Measurements from ENCODE around the gene OPN3. TPM values are rescaled to one million over a fixed set of nuclear protein-coding genes. Genes with fewer than 3 reads are reported as not detected.

Gene OPN3
- total RNA-seq, 1 donor from 2014 or later = 12.5 TPM

- TF ChIP-seq CTCF (IDR thresholded peaks at IDR 0.05; ENCODE audit: partially characterized antibody, unreplicated experiment) = no peak
- H3K9me3 Mint-ChIP-seq (ENCODE audit: unreplicated experiment) = no peaks in the 10 kb centered on the region
- no peak overlapping the region for H3K27ac Mint-ChIP-seq (ENCODE audit: unreplicated experiment)
- H3K36me3 Mint-ChIP-seq (ENCODE audit: unreplicated experiment) = peaks cover 13% of the 10 kb centered on the region
- no peak for DNase-seq
- H3K4me1 Mint-ChIP-seq (ENCODE audit: low read depth, unreplicated experiment) = peaks cover 3% of the 10 kb centered on the region
- H3K27me3 Mint-ChIP-seq (ENCODE audit: unreplicated experiment) = no peaks in the 10 kb centered on the region
- no peak overlapping the region for H3K4me3 Mint-ChIP-seq (ENCODE audit: unreplicated experiment)
Observed at GRCh38 chr1:241632987-241633386, 7.2 kb downstream of the OPN3 start.

GRCh38 chr1:241631674-241632073, 8.5 kb downstream of the OPN3 start:
- no peaks in the 10 kb centered on the region for H3K27me3 Mint-ChIP-seq (ENCODE audit: unreplicated experiment)
- no peaks in the 10 kb centered on the region for H3K4me1 Mint-ChIP-seq (ENCODE audit: low read depth, unreplicated experiment)
- H3K27ac Mint-ChIP-seq (ENCODE audit: unreplicated experiment) = no peak overlapping the region
- no peak for DNase-seq
- peaks cover 13% of the 10 kb centered on the region for H3K36me3 Mint-ChIP-seq (ENCODE audit: unreplicated experiment)
- no peak overlapping the region for H3K4me3 Mint-ChIP-seq (ENCODE audit: unreplicated experiment)
- H3K9me3 Mint-ChIP-seq (ENCODE audit: unreplicated experiment) = no peaks in the 10 kb centered on the region
- no peak for TF ChIP-seq CTCF (IDR thresholded peaks at IDR 0.05; ENCODE audit: partially characterized antibody, unreplicated experiment)

GRCh38 chr1:241630899-241631298, 9.3 kb downstream of the OPN3 start:
- peaks cover 13% of the 10 kb centered on the region for H3K36me3 Mint-ChIP-seq (ENCODE audit: unreplicated experiment)
- H3K4me3 Mint-ChIP-seq (ENCODE audit: unreplicated experiment) = no peak overlapping the region
- no peaks in the 10 kb centered on the region for H3K27me3 Mint-ChIP-seq (ENCODE audit: unreplicated experiment)
- DNase-seq = no peak
- no peaks in the 10 kb centered on the region for H3K4me1 Mint-ChIP-seq (ENCODE audit: low read depth, unreplicated experiment)
- TF ChIP-seq CTCF (IDR thresholded peaks at IDR 0.05; ENCODE audit: partially characterized antibody, unreplicated experiment) = no peak
- no peak overlapping the region for H3K27ac Mint-ChIP-seq (ENCODE audit: unreplicated experiment)
- no peaks in the 10 kb centered on the region for H3K9me3 Mint-ChIP-seq (ENCODE audit: unreplicated experiment)

- no peak overlapping the region for H3K27ac Mint-ChIP-seq (ENCODE audit: unreplicated experiment)
- no peak for TF ChIP-seq CTCF (IDR thresholded peaks at IDR 0.05; ENCODE audit: partially characterized antibody, unreplicated experiment)
- H3K4me3 Mint-ChIP-seq (ENCODE audit: unreplicated experiment) = no peak overlapping the region
- DNase-seq = no peak
- no peaks in the 10 kb centered on the region for H3K9me3 Mint-ChIP-seq (ENCODE audit: unreplicated experiment)
- H3K36me3 Mint-ChIP-seq (ENCODE audit: unreplicated experiment) = peaks cover 12% of the 10 kb centered on the region
- H3K27me3 Mint-ChIP-seq (ENCODE audit: unreplicated experiment) = no peaks in the 10 kb centered on the region
- H3K4me1 Mint-ChIP-seq (ENCODE audit: low read depth, unreplicated experiment) = no peaks in the 10 kb centered on the region
Observed at GRCh38 chr1:241630476-241630875, 9.7 kb downstream of the OPN3 start.

GRCh38 chr1:241630005-241630404, 10.2 kb downstream of the OPN3 start:
- no peak overlapping the region for H3K4me3 Mint-ChIP-seq (ENCODE audit: unreplicated experiment)
- no peaks in the 10 kb centered on the region for H3K4me1 Mint-ChIP-seq (ENCODE audit: low read depth, unreplicated experiment)
- DNase-seq = no peak
- no peak for TF ChIP-seq CTCF (IDR thresholded peaks at IDR 0.05; ENCODE audit: partially characterized antibody, unreplicated experiment)
- no peak overlapping the region for H3K27ac Mint-ChIP-seq (ENCODE audit: unreplicated experiment)
- H3K9me3 Mint-ChIP-seq (ENCODE audit: unreplicated experiment) = no peaks in the 10 kb centered on the region
- H3K27me3 Mint-ChIP-seq (ENCODE audit: unreplicated experiment) = no peaks in the 10 kb centered on the region
- H3K36me3 Mint-ChIP-seq (ENCODE audit: unreplicated experiment) = peaks cover 7% of the 10 kb centered on the region
